Endothelial cell of umbilical vein (primary cell): ENCODE results near the gene BZW2. TPM values are rescaled to one million over a fixed set of nuclear protein-coding genes. Genes with fewer than 3 reads are reported as not detected.

ENCODE experiments used
- BruUV-seq: library from RNA; stranded (reverse); fragments of 400-500 nt; replicated peaks from 2 replicates; lab custom pipeline; 2021; lab: Mats Ljungman, UMichigan
- CTCF ChIA-PET: fragments of 300-600, 350-600 bp; sonication (Branson Sonifier 250); formaldehyde crosslinking; loops from one replicate; lab custom pipeline; 2021; ENCODE audit warnings: antibody characterized with exemption, inconsistent platforms; lab: Charles Lee
- POLR2A ChIA-PET: fragments of 300-600, 350-600 bp; sonication (Branson Sonifier 250); formaldehyde crosslinking; loops from one replicate; lab custom pipeline; 2021; ENCODE audit warnings: antibody characterized with exemption, inconsistent platforms; lab: Charles Lee
- DNase-seq: peaks from one replicate; pipeline ENCODE4 v3.0.0-alpha.2; 2011; ENCODE audit warnings: low read depth, low spot score
- FAIRE-seq: peaks from 2 replicates; lab custom pipeline; 2011; peaks lifted over from hg19 to GRCh38; lab: Jason Lieb, UNC
- H2AFZ ChIP-seq: 2 replicates; pipeline ENCODE4 v1.6.0; 2012; ENCODE audit warnings: low read depth, low read length, control low read depth, inconsistent platforms
- H3K27ac ChIP-seq: 2 replicates; pipeline ENCODE4 v1.5.1; 2011; ENCODE audit warnings: low read depth, mild to moderate bottlenecking, control low read depth, low read length, moderate library complexity; ENCODE audit not compliant: insufficient read depth
- H3K27me3 ChIP-seq, 2 experiments: 2 replicates each; pipeline versions ENCODE4 v1.6.0 to v1.6.1; 2011; ENCODE audit warnings: low read length in 2 of 2, mixed read lengths in 1 of 2; ENCODE audit not compliant: control insufficient read depth in 2 of 2, insufficient read depth in 2 of 2
- H3K36me3 ChIP-seq, 2 experiments: 2 replicates in 1 of 2; 3 replicates in 1 of 2; pipeline ENCODE4 v1.5.1; 2011; ENCODE audit warnings: low read length in 2 of 2, mild to moderate bottlenecking in 1 of 2, moderate library complexity in 1 of 2; ENCODE audit not compliant: control insufficient read depth in 2 of 2, insufficient read depth in 2 of 2; ENCODE audit errors: extremely low read depth in 1 of 2
- H3K4me1 ChIP-seq: 3 replicates; pipeline ENCODE4 v1.5.1; 2011; ENCODE audit warnings: mild to moderate bottlenecking, low read length; ENCODE audit not compliant: control insufficient read depth, insufficient read depth; ENCODE audit errors: extremely low read depth
- H3K4me2 ChIP-seq: 2 replicates; pipeline ENCODE4 v1.6.1; 2011; ENCODE audit warnings: low read length, control low read depth, mixed read lengths; ENCODE audit not compliant: insufficient read depth
- H3K4me3 ChIP-seq, 3 experiments: fragments of 200-600 bp in 1 of 3; sonication (generic), shearing (Covaris generic) in 1 of 3; replicated peaks in 1 of 3; 2 replicates each; pipeline ENCODE4 v1.5.1; 2011 to 2016; ENCODE audit warnings: control low read depth in 3 of 3, low read length in 3 of 3, mild to moderate bottlenecking in 2 of 3, inconsistent platforms in 1 of 3, low read depth in 1 of 3, moderate library complexity in 1 of 3; ENCODE audit not compliant: insufficient read depth in 1 of 3
- H3K79me2 ChIP-seq: 2 replicates; pipeline ENCODE4 v1.6.0; 2012; ENCODE audit warnings: low read length, inconsistent platforms; ENCODE audit not compliant: control insufficient read depth, insufficient read depth
- H3K9ac ChIP-seq: replicated peaks from 2 replicates; pipeline ENCODE3; 2011; ENCODE audit warnings: low read length, control low read depth; ENCODE audit not compliant: insufficient read depth; ENCODE audit errors: extremely low read depth
- H3K9me1 ChIP-seq: replicated peaks from 3 replicates; pipeline ENCODE4 v1.6.0; 2011; ENCODE audit warnings: mild to moderate bottlenecking, low read length; ENCODE audit not compliant: control insufficient read depth, insufficient read depth; ENCODE audit errors: extremely low read depth
- H3K9me3 ChIP-seq: replicated peaks from 2 replicates; pipeline ENCODE4 v1.5.1; 2012; ENCODE audit warnings: low read length, inconsistent platforms; ENCODE audit not compliant: control insufficient read depth, insufficient read depth
- H4K20me1 ChIP-seq: replicated peaks from 2 replicates; pipeline ENCODE3; 2011; ENCODE audit warnings: mild to moderate bottlenecking, low read length; ENCODE audit not compliant: control insufficient read depth, insufficient read depth; ENCODE audit errors: extremely low read depth
- CTCF ChIP-seq, 2 donors: IDR thresholded peaks; 1 replicate in 1 of 2; 2 replicates in 1 of 2; pipeline ENCODE4 v1.5.1; 2011; ENCODE audit warnings: low read length in 2 of 2, mild to moderate bottlenecking in 2 of 2, moderate library complexity in 2 of 2, control low read depth in 1 of 2, inconsistent platforms in 1 of 2, low read depth in 1 of 2; ENCODE audit not compliant: insufficient read depth in 1 of 2; ENCODE audit errors: extremely low read depth in 1 of 2
- EZH2 ChIP-seq: IDR thresholded peaks from 2 replicates; pipeline ENCODE4 v1.6.1; 2012; ENCODE audit warnings: borderline replicate concordance, low read depth, mild to moderate bottlenecking, moderate library complexity, low read length, inconsistent platforms; ENCODE audit not compliant: severe bottlenecking
- FOS ChIP-seq: IDR thresholded peaks from 2 replicates; pipeline ENCODE4 v1.6.1; 2011; ENCODE audit warnings: mild to moderate bottlenecking, low read length, moderate library complexity, borderline replicate concordance; ENCODE audit not compliant: insufficient read depth
- GATA2 ChIP-seq: IDR thresholded peaks from 2 replicates; pipeline ENCODE4 v1.7.0; 2011; ENCODE audit warnings: low read depth, mild to moderate bottlenecking, moderate library complexity, mixed read lengths, low read length; ENCODE audit not compliant: insufficient read length, insufficient read depth
- JUN ChIP-seq: IDR thresholded peaks from 2 replicates; pipeline ENCODE4 v1.6.1; 2011; ENCODE audit warnings: borderline replicate concordance, low read depth; ENCODE audit not compliant: insufficient read length, insufficient read depth
- MAX ChIP-seq: IDR thresholded peaks from 2 replicates; pipeline ENCODE4 v1.6.1; 2011; ENCODE audit not compliant: insufficient read depth, insufficient read length
- MYC ChIP-seq: IDR thresholded peaks from one replicate; pipeline ENCODE4 v1.6.1; 2011; ENCODE audit warnings: mild to moderate bottlenecking, low read depth, low read length
- POLR2A ChIP-seq: IDR thresholded peaks from 2 replicates; pipeline ENCODE4 v1.6.1; 2012; ENCODE audit warnings: low read depth, mild to moderate bottlenecking, control low read depth, low read length
- POLR2AphosphoS5 ChIP-seq: IDR thresholded peaks from 2 replicates; pipeline ENCODE4 v1.6.1; 2012; ENCODE audit warnings: low read depth, mild to moderate bottlenecking, control low read depth, low read length, moderate library complexity; ENCODE audit not compliant: insufficient read depth
- dilution Hi-C: fragments of 300-500 bp; cut with MboI; formaldehyde crosslinking; loops from one replicate; pipeline ENCODE4 v1.15.0; 2019; ENCODE audit warnings: low sequenced_read_pairs; ENCODE audit not compliant: extremely low pct_ligation_motif_present
- intact Hi-C: fragments of 100-400 bp; cut with micrococcal nuclease; formaldehyde crosslinking; loops from one replicate; pipeline ENCODE4 v1.10.0; 2022
- polyA plus RNA-seq, 4 experiments: library from polyadenylated mRNA; depleted of rRNA in 3 of 4; stranded (reverse) in 3 of 4; unstranded in 1 of 4; fragments of >200 nt; gene quantifications; 2 replicates each; pipeline versions ENCODE4 v1.2.1 to v1.2.3, GENCODE V29; 2011 to 2012; ENCODE audit warnings: missing spikeins in 1 of 4
- total RNA-seq: library from RNA; stranded (reverse); gene quantifications from 2 replicates; pipeline ENCODE4 v1.2.3, GENCODE V29; 2021

Gene BZW2
- total and polyA plus RNA-seq, 2 donors (not counting 3 experiments of a cell fraction or from before 2014, with no cell fraction given) = 39.7 to 106 TPM

- H3K36me3 ChIP-seq = no peaks in the 10 kb centered on the region
- H3K9ac ChIP-seq = peak overlapping the region; percentile 34
- H3K9me1 ChIP-seq = no peaks in the 10 kb centered on the region
- ChIA-PET POLR2A (no interaction called here), CTCF (interaction anchor here (1.2 kb wide), 1 partner anchor 45 kb away, joined by 4 read pairs; no protein-coding TSS in a partner anchor)
- H4K20me1 ChIP-seq = no peaks in the 10 kb centered on the region
- H3K27ac ChIP-seq = peak overlapping the region; percentile 40
- intact Hi-C loops (loop anchor here (2.0 kb wide), 1 partner anchor 13 kb away; no protein-coding TSS in a partner anchor), dilution Hi-C loops (no loop called here)
- peak; percentile 88 for DNase-seq
- no peaks in the 10 kb centered on the region for H3K9me3 ChIP-seq
- H3K4me3 ChIP-seq = no peak overlapping the region
- H3K79me2 ChIP-seq = no peaks in the 10 kb centered on the region
- H3K4me2 ChIP-seq = peak overlapping the region; percentile 52
- H3K27me3 ChIP-seq = no peaks in the 10 kb centered on the region
- TF ChIP-seq EZH2 (no peak), FOS (peak; percentile 80), CTCF (IDR thresholded peaks at IDR 0.05; ENCODE audit: extremely low read depth in 1 of 2, insufficient read depth in 1 of 2, low read depth in 1 of 2, low read length in 2 of 2) (no peak), POLR2A (no peak), MAX (no peak), MYC (no peak), JUN (peak; percentile 24), POLR2AphosphoS5 (peak; percentile 15), GATA2 (peak; percentile 59)
- peak; percentile 42 for FAIRE-seq
- H2AFZ ChIP-seq = no peak overlapping the region
- no TSS peak for BruUV-seq
- peaks cover 36% of the 10 kb centered on the region for H3K4me1 ChIP-seq
Measured at GRCh38 chr7:16739863-16740622, 94.1 kb downstream of the BZW2 start.
